CD4-positive, alpha-beta T cell treated with Interleukin-2 at 100 ng/mL for 4 hours (primary cell): ENCODE measurements around the gene SAGE1.
"Not testable (repeated sequence)": the region's sequence is repeated elsewhere in the genome, so short reads cannot be mapped to it uniquely, and the experiment has no call there.

ENCODE experiments used
- DNase-seq: peaks from one replicate; pipeline ENCODE4 v3.0.0-alpha.2; 2020; ENCODE audit warnings: low spot score

Gene SAGE1

DNA sequence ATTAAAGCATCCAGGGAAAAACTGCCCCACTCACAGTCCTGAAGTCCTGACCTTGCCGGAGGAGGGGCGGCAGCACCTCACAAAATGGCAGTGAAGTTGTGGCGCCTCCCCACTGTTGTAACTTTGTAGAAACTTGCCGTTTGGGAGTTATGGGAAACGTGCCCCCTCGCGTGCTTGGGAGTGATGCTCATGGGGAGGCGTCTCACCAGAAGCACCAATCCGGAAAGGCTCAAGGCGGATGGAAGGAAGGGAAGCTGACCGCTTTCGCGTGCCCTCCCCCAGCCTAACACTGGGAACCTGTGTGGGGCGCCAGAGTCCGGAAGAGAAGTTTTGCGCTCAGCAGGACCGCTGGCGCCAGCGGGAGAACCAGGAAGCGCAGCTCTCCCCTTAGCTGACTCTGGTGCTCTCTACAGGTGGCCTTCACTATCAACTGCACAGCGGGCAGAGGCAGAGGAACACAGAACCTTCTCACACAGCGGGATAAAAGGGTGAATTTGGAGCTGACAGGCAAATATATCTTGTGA is at the start of gene SAGE1, which contains the start of gene CT45A10:
Gene SAGE1 (plus strand): TSS at position 423 of the 524 bp plus-strand sequence. CDS start 2,527 bp downstream, outside the sequence.
Gene CT45A10 (minus strand): TSS at position 151 of the 524 bp plus-strand sequence. CDS start 8,100 bp downstream, outside the sequence.
- DNase-seq = no peak

GRCh38 chrX:135854438-135854837 is 39.1 kb upstream of the SAGE1 start, which contains the start of gene CT45A8:
CT45A8 (minus strand) TSS chrX:135854538; CDS start chrX:135850783, 3,755 bp downstream.
- DNase-seq = not testable (repeated sequence)

DNA sequence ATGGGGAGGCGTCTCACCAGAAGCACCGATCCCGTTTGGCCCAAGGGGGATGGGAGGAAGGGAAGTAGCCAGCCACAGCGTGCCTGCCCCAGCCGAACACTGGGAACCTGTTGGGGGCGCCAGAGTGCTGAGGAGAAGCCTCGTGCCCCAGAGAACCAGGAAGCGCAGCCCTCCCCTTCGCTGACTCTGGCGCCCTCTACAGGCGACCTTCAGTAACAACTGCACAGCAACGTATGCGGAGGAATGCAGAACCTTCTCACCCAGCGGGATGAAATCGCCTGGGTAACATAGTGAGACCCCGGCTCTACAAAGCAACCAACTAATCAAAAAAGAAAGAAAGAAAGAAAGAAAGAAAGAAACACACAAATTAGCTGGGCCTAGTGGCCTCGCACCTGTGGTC is 21.8 kb upstream of the SAGE1 start, which contains the start of gene CT45A9:
Gene CT45A9 (minus strand): TSS at position 101 of the 400 bp plus-strand sequence. CDS start 3,751 bp downstream, outside the sequence.
- not testable (repeated sequence) for DNase-seq

- DNase-seq = not testable (repeated sequence)
Measured at GRCh38 chrX:135882741-135883140, 10.8 kb upstream of the SAGE1 start.

DNA sequence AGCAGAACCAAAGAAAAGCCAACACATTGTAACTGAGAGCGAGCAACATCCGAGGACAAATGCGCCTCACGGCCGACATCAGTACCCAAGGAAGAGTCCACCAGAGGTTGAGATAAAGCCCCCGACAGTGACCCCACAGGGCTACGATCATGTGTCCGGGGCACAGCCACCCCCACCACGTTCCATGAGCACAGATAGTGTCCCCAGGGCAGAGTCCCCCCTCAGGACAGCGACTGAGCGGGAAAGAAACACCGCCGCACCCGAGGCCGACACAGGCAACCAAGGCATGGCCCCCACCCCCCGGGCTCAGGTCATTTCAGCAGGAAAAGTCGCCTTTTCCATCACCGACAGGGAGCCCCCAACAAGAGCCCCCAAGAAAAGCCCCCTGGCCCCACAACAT is 5.3 kb upstream of the SAGE1 start:
- not testable (repeated sequence) for DNase-seq

- DNase-seq = not testable (repeated sequence)
Measured at GRCh38 chrX:135888976-135889375, 4.5 kb upstream of the SAGE1 start.

DNA sequence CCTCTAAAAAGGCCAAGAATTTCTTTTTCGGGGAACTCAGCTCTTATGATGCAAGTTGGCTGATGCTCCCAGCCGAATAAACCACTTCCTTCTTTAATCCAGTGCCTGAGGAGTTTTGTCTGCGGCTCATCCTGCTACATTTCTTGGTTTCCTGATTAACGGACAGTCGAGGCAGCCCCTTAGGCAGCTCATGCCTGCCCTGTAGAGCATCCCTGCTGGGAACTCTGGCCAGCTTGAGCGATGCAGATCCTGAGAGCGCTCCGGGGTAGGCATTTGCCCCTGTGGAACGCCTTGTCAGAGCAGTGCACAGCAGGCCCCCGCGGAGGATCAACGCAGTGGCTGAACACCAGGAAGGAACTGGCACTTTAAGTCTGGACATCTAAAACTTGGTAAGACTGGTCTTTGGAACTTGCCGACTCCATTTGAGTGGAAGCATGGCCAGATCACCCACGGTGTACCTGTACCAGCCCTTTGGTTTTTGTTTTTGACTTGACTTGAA is 3.4 kb upstream of the SAGE1 start:
- no peak for DNase-seq

DNA sequence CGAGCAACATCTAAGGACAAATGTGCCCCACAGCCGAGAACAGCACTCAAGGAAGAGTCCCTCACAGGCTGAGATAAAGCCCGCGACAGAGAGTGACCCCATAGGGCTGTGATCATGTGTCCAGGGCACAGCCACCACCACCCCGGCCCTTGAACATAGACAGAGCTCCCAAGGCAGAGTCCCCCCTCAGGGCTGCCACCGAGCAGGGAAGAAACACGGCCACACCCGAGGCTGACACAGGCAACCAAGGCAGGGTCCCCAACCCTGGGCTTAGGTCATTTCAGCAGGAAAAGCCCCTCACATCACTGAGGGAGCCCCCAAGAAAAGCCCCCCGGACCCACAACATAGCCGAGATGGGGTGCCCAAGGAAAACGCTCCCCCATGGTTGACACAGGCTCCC is 735 bp upstream of the SAGE1 start:
- no peak for DNase-seq

GRCh38 chrX:135910251-135910650 is 16.7 kb downstream of the SAGE1 start:
- DNase-seq = no peak

DNA sequence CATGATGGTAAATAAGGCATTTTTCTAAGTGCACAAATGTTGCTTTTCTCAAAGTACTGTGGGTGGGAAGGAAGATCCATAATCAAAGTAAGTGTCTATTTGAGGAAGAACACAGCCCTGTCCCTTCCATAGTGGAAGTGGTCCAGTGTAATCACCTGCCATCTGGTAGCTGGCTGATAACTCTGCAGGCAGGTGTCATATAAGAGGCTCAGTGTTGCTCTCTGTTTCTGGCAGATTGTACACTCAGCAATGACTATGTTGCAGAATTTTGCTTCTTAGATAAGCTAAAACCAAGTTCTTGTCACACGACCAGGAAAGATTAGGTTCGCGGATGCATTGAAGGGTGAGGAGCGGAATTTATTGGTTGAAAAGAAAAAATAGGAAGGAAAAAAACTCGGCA is 20.9 kb downstream of the SAGE1 start:
- DNase-seq = no peak

GRCh38 chrX:135920516-135920915 is 27.0 kb downstream of the SAGE1 start:
- DNase-seq = not testable (repeated sequence)

DNA sequence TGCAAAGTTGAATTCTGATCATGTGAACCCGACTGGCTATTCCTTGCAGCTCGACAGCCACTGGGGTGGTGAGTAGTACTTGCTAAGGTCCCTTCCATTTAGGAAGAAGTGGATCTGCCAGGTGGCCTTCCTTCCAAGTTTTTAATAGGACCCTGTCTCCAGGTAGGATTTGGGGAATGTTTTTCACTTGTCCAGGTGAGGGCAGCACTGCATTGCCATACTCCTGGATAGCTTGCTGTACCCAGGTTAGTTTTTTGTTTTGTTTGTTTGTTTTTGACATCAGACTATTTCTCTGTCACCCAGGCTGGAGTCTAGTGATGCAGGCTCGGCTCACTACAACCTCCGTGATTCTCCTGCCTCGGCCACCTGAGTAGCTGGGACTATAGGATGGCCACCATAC is 29.8 kb downstream of the SAGE1 start:
- no peak for DNase-seq

DNA sequence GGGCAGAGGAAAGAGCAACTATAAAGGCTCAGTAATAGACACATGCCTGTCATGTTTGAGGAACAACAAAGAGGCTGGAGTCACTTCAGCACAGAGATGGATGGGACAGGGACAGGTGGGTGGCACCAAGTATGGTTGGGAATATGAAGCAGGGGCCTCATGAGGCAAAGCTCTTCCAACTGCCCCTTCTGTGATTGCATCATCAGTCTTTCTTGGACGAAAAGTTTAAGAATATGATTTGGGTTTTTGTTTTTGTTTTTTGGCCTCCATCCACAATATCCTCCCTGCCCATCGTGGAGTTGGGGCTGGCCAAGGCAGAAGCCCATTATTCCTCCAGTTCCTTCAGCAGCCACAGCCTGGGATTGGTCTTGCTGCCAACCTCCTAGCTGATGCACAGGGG is 34.4 kb downstream of the SAGE1 start:
- no peak for DNase-seq

GRCh38 chrX:135931644-135932487 is 38.4 kb downstream of the SAGE1 start:
- DNase-seq = peak; percentile 31

DNA sequence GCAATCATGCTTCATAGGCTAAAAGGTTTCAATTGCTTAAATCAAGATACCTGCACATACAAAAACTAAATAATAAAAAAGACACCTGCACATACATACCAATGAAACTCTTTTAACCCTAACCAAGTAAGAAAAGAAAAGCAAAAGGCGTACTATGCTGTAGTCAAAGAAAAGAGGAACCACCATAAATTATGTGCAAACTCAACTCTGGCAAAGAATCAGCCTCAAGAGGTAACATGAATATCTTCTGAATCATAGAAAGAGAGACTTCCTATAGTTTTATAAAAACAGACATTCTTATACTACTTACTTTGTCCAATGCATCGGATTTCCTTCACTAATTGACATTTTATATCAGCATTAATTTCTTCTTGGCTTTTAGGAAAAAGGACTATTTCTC is 51.0 kb downstream of the SAGE1 start:
- no peak for DNase-seq

DNA sequence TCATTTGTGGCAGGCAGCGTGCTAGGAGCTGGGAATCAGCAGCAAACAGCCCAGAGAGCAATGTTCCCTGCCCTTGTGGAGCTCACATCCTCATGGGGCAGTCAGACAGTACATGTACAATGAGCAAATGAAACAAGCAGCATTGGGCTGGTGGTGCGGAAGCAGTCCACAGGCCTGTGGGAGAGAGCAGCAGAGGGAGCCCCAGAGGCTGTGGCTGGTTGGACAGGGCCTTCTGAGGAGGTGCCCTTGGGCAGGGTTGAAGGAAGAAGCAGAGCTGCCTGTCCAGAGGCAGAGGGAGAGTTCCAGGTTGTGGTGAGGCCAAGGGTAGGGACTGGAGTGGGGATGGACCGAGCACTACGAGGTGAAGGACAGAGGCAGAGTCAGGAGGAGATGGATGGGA is 57.8 kb downstream of the SAGE1 start:
- no peak for DNase-seq
